Muscle of back (tissue), 11 donors: ENCODE measurements around the gene OPRM1. TPM values are rescaled to one million over a fixed set of nuclear protein-coding genes. Genes with fewer than 3 reads are reported as not detected.

Experiments
- DNase-seq, 3 donors: peaks; one replicate each; pipeline versions ENCODE4 v3.0.0 to v3.0.0-alpha.2; 2013
- polyA plus RNA-seq, 10 donors: library from polyadenylated mRNA; unstranded; fragments of 120-200 nt; gene quantifications; one replicate each; pipeline ENCODE4 v1.2.1, GENCODE V29; 2013; ENCODE audit not compliant: insufficient read length in 10 of 10

OPRM1 gene
- polyA plus RNA-seq, 10 donors: 0.17 TPM; not detected in 9

DNA sequence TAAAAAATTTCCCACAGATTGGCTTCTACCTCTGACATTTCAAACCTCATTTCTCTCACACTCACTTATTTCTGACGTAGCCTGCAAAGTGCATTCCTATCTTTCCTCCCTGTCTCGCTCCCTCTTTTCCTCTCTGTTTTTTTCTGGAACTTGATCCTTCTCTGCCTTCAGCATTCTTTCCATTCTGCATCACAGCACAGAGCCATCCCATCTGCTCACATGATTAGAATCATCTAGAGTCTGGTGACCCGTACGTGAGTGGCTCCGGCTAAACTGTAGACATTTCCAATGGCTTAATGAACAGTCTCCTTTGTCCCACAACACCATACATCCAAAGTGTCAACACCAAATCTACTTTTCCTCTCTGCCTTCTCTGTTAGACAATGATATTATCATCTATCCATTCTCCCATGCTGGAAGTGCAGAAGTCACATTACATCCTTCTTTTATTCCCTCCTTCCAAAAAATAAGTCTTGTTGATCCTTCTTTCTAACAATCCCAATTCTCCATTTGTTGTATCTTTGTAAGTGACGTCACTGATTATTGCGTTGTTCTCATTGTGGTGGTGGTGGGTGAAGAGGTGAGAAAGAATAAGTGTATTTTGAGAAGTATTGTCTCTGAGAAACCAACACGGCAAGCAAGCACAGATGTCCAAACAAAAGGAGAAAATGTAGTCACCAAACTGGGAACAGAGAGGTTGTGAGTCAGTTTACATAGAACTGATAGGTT lies 41.6 kb downstream of the OPRM1 start:
- DNase-seq: peak; percentile 12 to 49 (median 22)

GRCh38 chr6:154086510-154086909 lies 47.5 kb downstream of the OPRM1 start:
- no peak for DNase-seq

GRCh38 chr6:154092326-154092962 lies 53.4 kb downstream of the OPRM1 start:
- no peak for DNase-seq

- DNase-seq: no peak
These were observed 54.4 kb downstream of the OPRM1 start for GRCh38 chr6:154093231-154094044.

- DNase-seq: no peak
These were observed 56.5 kb downstream of the OPRM1 start for GRCh38 chr6:154095571-154095970.

DNA sequence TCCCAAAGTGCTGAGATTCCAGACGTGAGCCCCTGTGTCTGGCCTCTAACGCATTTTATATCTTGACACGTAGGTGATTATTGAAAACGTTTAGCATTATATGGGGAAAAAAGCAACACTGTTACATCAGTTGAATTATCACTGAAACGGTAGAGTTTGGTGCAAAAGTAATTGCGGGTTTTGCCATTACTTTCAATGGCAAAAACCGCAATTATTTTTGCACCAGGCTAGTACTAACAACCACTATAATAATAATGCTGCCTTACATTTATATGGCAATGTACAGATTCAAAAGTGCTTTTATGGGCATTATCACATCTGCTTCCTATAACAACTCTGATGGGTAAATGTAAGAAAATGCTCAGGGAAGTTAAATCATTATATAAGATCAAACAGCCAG lies 57.3 kb downstream of the OPRM1 start:
- no peak for DNase-seq

GRCh38 chr6:154096834-154097233 lies 57.8 kb downstream of the OPRM1 start:
- DNase-seq: no peak

GRCh38 chr6:154099211-154099610 lies 60.2 kb downstream of the OPRM1 start:
- DNase-seq: no peak

DNA sequence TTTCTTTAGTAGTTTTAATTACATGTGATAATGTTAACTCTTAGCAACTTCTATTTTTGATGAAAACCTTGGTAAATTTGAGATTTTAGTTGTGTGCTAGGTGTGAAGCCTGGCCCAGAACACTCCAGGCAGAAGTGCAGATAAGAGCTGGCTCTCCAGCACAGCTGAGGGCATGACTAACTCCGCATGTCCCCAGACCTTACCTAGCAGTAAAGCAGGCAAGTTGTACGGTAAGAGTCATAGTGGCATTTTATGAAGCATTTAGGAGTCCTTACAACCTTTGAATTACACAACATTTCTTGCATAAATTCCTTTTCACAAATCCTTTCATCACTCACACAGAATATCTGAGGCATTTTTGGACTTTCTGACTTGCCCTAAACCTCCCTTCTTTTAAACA lies 67.2 kb downstream of the OPRM1 start:
- DNase-seq: no peak

- no peak for DNase-seq
These were observed 72.0 kb downstream of the OPRM1 start for GRCh38 chr6:154111025-154111424.

DNA sequence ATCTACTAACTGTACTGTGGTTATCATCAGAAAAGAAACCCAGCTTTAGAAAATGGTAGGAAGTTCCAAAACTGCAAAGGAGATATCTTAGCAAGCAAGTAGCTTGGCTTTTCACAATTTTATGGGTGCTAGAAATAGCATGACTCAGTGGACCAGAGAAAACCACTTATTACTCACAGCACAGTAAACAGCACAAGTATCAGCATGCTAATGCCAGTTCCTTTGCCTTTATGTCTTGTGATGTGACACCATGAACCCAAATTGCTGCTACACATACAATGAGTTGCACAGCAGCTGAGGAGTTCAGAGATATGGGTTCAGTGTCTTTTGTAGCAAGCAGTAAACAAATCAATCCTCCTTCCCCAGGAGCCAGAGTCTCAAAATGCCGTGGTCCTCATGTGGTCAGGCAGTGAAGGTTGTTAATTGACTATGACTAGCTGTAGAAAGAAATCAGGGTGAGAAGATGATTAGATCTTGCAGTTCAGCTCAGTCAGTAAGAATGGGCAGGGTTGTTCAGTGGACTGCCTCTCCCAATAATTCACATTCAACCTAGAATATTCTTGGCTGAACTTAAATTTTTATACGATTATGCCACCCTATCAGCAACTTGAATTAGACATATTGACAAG lies 73.3 kb downstream of the OPRM1 start:
- DNase-seq: no peak

DNA sequence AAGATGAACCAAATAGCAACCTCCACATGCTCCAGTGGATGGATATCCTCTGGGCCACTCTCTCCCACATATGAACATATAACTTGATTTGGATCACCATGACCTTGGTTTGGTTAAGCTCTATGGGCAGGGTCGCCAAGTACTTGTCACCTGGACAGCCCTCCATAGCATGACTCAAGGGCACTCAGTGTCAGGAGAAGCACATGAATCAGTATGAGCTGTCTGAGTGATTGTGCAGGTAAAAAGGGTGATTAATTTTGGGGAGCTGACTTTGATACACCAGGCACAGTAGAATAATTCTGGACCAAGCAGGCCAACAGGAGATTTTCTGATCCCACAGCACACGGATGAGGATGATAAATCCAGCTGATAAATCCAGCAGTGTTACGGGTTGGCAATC lies 74.4 kb downstream of the OPRM1 start:
- no peak for DNase-seq

- DNase-seq: no peak
These were observed 78.4 kb downstream of the OPRM1 start for GRCh38 chr6:154117485-154117884.

GRCh38 chr6:154122195-154122925 lies 83.3 kb downstream of the OPRM1 start:
- DNase-seq: no peak

DNA sequence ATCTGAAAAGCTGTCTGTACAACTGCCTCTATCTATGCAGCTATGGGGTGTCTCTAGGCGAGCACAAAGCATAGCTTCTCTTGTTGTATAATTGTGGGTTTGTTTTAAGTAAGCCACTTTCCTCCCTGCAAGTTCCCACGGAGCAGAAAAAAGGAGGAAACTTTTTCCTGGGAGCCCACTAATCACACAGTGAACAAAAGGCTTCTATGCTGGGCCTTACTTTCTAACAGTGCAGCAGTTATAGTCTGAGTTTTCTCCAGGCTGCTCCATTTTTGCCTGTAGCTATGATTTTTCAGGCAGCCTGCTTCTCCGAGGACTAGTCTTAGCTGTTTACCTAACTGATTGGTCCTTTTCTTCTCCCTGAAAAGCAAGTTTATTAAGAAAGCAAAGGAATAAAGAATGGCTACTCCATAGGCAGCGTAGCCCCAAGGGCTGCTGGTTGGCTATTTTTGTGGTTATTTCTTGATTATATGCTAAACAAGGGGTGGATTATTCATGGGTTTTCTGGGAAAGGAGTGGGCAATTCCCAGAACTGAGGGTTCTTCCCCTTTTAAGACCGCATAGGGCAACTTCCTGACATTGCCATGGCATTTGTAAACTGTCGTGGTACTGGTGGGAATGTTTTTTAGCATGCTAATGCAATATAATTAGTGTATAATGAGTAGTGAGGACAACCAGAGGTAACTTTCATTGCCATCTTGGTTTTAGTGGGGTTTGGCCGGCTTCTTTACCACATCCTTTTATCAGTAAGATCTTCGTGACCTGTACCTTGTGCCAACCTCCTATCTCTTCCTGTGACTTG lies 84.3 kb downstream of the OPRM1 start:
- DNase-seq: no peak

- no peak for DNase-seq
These were observed 86.4 kb downstream of the OPRM1 start for GRCh38 chr6:154125421-154125820.

DNA sequence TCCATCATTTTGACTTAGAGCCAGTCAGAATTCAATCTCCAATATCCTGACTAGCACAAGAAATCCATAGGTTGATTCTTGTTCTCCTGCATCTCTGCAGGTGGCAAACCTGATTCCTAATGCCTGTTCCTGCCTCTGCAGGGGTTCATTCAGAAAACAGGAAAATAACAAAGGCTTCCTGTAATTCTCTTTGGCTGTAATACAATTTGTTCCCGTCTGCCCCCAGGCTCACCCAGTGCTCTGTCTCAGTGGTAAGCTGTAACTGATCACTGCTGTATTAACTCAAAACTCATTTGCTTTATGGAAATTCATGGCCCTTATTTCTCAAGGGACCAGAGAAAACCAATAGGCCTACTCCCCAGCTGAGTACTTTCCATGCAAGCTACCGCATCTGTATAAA lies 88.6 kb downstream of the OPRM1 start:
- no peak for DNase-seq

DNA sequence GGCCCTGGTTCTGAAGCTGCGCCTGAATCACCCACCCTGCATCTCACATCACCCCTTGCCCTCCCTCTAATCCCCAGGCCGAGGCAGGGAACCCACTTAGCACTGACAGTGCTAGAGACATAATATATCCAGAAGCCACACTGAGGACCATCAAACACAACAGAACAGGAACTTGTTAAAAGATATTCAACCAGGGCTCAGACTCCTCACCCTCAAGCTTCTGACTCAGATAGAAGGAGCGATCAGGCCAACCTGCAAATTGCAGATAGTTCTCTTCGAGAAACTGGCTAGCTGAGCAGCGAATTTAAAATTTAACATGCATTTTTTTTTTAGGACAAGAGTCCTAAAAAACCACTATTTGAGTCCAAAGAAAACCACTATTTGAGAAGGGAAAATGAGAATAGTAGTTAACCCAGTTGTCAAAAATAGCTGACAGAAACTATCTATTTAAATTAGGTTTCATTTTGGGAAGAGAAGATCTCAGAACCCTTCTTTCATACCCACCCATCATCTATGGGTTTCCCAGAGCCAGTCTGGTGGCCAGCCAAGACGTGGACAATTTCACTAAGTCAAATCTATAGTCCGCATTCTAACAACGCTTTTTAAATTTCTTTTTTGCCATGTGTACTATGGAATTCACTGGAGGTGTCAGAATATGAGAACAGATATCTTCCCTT lies 95.6 kb downstream of the OPRM1 start:
- no peak for DNase-seq

DNA sequence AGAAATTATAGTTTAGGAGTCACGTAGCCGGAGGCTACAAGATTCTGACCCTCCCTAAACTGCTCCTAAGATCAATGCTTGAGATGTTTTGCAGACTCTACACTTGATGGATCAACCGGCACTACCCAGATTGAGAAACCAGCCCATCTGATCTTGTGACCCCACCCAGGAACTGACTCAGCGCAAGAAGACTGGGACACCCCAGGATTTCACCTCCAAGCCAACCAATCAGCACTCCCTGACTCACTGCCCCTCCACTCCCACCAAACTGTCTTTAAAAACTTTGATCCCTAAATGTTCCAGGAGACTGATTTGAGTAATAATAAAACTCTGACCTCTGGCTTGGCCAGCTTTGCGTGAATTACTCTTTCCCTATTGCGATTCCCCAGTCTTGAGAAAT lies 99.8 kb downstream of the OPRM1 start:
- DNase-seq: no peak

- no peak for DNase-seq
These were observed 100.9 kb downstream of the OPRM1 start for GRCh38 chr6:154139892-154140291.
